Stimulated activated CD4-positive, alpha-beta T cell treated with anti-CD3 and anti-CD28 coated beads, TNF-alpha, amount 100 ng/mL, for 1 hour (primary cell): ENCODE measurements around the gene LRRC10.
"Not testable (repeated sequence)": the region's sequence is repeated elsewhere in the genome, so short reads cannot be mapped to it uniquely, and the experiment has no call there.

Source experiments
- DNase-seq, 3 donors: peaks; one replicate each; pipeline ENCODE4 v3.0.0-alpha.2; 2020; ENCODE audit warnings: low read depth in 3 of 3, low spot score in 1 of 3

The LRRC10 gene

DNA sequence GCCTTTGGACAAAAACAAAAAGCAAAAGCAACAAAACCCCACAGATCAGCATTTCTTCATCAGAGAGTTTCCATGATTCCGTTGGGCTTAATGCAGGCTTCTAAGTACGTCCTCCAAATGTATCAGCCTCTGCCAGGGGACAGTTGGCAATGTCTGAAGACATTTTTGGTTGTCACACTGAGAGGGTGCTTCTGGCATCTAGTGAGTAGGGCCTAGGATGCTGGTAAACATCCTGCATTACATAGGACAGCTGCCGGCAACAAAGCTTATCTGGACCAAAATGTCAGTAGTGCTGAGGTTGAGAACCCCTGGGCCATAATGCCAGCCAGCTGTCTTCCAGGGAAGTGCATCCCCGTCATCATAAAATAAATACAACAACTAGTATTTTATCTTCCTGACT is 9.4 kb upstream of the LRRC10 start:
- DNase-seq: no peak

DNA sequence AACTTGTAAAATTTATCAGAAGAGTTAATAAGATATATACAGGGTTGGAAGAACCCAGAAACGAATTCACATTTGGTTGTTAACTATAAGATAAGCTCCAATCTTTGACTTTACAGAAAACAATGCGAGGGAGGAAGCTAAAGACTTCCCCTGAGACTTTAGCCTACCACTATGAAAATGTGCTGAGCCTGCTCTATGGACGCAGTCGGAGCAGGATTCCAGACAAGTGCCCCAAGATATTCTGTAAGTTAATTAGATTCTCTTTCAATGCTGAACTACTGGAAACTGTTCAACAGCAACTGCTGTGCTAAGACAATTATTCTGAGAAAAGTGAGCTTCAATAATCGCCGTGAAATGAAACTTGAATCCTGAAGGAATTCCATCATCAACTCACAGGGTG is 8.3 kb upstream of the LRRC10 start:
- DNase-seq: no peak

DNA sequence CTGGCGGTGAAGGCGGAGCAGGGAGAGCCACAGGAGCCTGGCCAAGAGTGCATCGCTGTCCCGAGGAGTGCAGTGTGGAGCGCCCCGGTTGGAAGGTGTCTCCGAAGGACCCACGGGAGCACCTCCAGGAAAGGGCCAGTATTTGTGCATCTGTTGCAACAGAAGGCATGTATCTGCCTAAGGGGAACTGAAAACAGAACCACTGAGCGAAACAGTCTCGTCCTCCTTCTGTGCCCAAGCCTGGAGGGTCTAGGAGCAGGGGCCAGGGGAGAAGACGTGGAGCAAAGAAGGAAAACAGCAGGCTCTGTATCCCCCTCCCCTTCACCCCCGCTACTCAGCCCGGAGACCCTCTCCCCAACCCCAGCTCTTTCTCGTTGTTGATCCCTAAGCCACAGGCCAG is 5.3 kb upstream of the LRRC10 start:
- DNase-seq: no peak

DNA sequence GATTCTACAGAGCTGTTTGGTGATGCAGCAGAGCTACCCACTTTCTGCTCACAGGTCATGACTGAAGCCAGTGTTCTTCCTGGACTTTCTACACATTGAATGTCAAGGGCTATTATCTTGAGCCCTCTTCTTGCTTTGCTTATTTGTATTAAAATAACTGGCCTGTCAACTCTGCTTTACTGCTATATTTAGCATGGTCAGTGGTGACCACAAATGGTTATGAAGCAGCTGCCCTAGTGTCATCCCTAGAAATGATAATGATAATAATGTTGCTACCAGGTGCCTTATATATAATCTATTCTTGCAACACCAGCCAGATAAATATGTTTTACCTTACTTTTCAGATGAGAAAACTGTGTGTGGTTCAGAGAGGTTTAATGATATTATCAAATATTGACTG is 2.6 kb upstream of the LRRC10 start:
- no peak for DNase-seq

DNA sequence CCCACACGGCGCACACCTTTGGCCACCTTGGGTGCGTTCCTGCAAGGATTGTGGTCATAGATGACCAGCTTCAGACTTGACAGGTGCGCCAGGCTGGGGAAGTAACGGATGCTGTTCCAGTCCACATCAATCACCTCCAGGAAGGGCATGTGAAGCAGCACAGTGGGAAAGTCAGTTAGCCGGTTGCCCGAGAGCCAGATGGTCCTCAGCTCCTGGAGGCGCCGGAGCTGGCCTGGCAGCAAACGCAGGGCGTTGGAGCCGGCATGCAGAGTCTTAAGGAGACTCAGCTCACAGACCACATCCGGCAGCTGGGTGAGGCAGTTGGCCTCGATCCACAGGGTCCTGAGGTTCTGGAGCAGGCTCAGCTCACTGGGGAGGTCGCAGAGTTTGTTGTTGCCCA is 581 bp downstream of the LRRC10 start:
- no peak for DNase-seq

DNA sequence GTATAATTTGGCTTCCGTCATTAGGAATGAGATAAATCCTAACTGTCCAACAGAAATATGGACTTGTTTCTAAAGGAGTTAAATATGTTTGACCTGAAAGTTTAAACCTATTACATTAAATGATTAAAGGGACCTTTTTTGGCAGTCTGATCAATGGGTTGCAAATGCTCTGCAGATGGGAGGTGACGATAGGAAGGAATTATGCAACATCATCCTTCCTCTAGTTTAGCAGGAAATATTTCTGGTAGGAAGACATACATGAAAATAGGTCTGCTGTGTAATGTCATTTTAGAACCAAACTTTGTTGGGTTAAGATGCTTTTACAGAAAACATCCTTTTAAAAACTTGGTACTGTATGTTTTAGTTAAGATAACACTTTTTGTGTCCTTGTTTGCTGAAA is 2.6 kb downstream of the LRRC10 start:
- DNase-seq: no peak

DNA sequence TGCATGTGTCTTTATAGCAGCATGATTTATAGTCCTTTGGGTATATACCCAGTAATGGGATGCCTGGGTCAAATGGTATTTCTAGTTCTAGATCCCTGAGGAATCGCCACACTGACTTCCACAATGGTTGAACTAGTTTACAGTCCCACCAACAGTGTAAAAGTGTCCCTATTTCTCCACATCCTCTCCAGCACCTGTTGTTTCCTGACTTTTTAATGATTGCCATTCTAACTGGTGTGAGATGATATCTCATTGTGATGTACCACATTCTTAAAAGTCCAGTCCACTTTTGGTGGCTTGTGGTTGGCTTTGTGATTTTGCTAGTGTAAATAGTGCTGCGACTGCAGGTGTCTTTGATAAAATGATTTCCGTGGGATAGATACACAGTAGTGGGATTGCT is 6.4 kb downstream of the LRRC10 start:
- DNase-seq: not testable (repeated sequence)

DNA sequence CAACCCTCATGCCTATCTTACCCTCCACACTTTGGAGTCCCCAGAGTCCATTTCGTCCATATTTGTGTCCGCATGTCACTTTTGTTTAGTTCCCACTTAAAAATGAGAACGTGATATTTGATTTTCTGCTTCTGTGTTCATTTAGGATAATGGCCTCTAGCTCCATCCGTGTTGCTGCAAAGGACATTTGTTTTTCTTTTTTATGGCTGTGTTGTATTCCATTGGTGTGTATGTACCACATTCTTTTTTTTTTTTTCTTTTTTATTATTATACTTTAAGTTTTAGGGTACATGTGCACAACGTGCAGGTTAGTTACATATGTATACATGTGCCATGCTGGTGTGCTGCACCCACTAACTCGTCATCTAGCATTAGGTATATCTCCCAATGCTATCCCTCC is 7.2 kb downstream of the LRRC10 start:
- not testable (repeated sequence) for DNase-seq

DNA sequence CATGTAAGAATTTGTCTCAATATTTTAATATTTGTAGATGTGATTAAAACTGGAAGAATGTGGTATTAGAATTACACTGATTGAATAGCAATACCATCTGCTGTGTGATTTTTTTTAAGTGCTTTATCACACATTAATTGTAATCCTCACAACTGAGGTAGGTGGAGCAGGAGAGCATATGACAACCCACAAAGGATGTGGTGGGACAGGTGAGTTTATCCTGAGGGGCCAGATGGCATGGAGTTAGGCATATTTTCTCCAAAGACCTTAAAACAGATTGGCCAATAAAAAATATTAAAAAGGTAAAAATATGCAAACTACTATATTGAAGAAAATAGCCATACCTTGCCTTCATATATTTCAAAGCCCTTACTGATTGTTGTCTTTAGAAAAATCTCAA is 7.8 kb downstream of the LRRC10 start:
- no peak for DNase-seq

DNA sequence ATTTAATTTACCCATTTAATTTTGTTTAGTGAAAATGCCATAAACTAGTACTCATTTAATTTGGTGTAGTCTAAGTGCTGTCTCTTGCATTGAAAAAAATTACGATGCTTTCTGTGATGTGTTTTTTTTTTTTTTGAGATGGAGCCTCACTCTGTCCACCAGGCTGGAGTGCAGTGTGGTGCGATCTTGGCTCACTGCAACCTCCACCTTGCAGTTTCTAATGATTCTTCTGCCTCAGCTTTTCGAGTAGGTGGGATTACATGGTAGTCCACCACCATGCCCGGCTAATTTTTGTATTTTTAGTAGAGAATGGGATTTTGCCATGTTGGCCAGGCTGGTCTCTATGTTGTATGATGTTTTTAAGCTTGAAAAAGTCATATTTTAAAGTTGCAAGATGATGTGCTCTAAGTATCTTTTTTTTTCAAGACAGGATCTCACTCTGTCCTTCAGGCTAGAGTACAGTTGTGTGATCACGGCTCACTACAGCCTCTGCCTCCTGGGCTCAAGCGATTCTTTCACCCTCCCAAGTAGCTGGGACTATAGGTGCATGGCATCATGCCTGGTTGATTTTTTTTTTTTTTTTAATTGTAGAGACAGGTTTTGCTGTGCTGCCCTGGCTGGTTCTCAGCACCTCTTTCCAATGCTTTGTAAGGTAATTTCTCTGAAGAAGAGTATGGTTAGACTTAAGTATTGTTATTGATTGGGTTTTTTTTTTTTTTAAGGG is 8.6 kb downstream of the LRRC10 start:
- no peak for DNase-seq

DNA sequence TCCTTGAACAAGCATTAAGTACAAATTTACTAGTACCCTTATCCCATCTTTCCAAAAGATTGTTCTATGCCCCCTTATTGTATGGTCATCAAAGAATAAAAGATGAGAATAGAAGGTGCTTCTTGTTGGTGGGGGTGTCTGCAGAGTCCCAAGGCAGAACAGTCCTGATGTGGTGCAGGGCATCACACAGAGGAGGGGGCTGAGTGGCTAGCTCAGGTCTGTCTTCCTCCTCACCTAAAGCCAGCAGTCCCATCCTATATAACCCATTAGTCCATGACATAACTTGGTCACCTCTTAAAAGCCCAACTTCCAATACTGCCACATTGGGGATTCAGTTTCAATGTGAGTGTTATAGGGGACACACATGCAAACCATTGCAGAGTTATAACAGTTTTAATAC is 9.9 kb downstream of the LRRC10 start:
- DNase-seq: no peak

DNA sequence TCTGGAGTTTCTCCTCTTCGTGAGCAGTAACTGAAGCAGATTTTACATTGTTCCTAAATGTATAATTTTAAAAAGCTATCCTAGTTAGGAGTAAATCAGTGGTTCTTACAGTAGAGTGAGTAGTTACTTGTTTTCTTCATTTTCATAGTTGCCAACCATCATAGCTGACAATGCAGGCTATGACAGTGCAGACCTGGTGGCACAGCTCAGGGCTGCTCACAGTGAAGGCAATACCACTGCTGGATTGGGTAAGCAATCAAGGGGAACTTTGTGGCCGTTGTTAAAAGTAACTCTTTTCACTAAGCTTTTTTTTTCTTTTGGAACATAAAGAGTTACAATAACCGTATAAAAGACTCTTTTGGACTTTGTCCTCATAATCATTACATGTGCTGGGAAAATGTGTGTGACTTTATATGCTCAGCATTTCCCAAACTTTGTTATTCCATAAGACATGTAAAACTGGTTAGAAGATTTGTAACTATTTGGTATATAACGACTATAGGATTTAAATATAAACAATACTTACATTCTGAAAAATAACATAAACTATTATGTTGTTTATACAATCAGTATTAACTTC is 12.4 kb downstream of the LRRC10 start:
- no peak for DNase-seq

DNA sequence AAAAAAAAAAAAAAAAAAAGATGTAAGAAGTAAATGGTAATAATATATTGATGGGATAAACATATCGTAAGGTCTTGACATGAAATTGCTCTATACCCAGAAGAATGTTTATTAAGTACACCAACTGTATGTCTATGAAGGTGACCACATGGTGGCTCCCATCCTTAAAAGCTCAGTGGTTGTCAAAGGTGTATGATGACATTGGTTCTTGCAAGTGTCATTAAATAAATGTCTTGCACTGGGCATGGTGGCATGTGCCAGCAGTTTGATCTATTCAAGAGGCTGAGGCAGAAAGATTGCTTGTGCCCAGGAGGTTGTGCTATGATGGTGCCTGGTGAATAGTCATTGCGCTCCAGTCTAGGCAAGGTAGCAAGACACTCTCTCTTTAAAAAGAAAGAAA is 15.0 kb downstream of the LRRC10 start:
- no peak for DNase-seq

DNA sequence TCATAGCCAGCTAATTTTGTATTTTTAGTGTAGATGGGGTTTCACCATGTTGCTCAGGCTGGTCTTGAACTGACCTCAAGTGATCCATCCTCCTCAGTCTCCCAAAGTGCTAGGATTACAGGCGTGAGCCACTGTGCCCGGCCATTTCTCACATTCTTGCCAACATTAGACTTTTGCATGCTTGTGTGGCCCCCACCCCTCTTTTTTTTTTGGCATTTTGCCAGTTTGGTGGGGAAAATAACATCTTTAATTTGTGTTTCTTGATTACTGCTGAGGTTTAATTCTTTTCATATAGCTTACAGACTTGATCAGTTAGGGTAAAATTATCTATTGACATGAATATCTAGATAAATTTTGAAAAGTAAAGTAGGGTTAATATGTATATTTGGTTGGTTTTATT is 21.6 kb downstream of the LRRC10 start:
- DNase-seq: no peak

DNA sequence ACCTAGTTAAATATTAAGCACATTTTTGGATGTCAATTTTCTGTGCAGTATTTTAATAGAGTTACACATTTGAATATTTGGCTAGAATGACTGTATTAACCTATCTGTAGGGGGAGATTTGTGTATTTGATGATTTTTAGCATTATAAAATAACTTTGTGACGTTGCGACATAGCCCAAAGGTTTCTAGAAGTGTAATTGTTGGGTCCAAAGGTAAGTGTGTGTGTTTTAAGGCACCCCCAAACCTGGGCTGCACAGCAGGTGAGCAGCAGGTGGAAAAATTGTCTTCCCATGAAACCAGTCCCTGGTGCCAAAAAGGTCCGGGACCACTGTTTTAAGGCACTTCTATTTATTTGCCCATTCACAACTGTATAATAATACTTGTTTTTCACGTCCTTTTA is 22.2 kb downstream of the LRRC10 start:
- DNase-seq: no peak

DNA sequence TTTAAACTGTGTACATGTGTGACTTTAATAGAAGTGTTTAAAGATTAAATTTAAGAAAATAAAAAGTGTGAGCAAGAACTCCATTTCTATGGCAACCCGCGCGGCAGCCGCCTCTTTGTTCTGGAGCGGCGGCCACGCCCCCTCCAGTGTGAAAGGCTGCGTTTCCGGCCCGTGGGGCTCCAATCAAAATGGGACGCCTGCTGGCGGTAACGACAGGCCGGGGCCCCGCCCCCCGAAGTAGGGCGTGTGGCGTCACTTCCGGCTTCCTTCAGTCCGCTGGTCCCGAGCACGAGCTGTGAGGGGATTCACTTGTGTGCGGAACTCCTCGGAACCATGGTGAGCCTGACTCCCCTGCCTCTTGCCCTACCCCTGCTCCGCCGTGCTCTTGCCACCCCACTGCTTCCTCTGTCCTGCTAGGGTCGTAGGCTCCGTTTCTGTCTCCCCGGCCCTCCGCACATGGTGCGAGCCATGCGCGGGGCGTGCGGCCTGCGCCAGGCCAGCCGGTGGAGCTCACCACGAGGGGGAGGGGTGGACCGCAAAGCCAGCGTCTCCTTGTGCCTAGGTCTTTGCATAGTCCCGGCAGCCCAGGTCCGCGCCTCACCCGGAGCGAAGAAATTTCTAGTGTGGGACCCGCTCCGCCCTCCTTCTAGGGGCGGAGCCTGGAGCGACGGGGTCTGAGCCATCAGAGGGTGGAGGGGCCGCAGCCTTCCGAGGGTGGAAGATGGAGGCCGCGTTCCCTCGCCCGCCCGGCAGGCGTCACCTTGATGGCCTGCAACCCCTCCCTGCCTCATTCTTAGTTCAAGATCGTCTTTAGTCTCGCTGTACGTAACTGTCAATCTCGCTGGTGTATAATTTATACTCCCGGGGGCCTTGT is 25.3 kb downstream of the LRRC10 start, which contains the start of gene CCT2:
CCT2 (plus strand) TSS at position 271 of the 874 bp plus-strand sequence; CDS start at position 334, 63 bp downstream.
- peak; percentile 87 to 94 (median 89) for DNase-seq

DNA sequence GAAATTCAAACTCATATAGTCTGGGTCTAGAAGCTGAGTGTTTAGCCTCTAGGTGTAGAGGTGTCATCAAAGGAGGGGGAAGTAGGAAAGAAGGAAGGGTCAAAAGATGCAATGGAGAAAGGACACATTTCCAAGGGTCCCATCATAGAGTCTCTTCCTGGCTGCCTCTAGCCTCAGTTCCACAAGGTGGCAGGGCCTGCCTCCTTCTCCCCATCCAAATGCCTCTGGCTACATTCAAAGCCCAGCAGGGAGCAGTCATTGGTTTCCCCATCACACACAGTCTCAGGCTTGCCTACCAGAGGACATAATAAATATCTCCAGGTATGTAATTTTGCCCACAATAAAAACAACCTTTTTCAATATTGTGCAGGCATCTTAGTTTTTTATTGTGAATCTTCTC is 27.5 kb downstream of the LRRC10 start:
- no peak for DNase-seq

DNA sequence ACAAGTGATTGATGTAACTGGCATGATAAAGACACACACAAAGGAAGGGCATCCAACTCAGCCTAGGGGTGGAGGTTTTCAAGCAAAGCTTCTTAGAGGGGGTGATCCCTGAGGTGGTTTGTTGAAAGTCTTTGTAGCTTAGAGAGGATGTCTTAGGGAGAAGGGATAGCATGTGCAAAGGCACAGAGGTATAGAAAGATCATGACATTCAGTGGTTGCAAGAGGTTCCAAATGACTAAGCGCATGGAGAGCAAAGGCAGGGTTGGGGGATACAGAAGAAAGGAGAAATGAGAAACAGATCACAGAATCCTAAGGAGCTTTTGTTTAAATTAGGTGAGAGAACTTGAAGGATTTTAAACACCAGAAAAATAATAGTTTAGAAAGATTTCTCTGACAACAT is 30.6 kb downstream of the LRRC10 start:
- no peak for DNase-seq

DNA sequence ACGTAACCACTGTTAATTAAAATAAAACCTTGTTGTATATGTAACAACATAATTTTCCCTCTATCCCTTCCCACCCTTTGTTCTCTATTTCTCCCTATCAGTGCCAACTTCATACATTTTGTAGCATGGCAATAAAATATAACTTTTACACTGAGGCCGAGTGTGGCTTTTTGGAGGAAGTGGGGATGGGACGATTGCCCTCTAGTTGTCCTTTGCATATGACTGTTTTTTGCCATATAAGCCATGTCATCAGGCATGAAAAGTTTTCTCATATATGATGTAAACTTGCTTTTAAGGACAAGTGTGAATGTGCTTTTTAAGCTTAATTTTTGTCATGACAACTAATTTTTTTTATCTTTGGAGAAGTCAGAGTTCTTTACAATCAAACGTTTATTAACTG is 31.7 kb downstream of the LRRC10 start:
- no peak for DNase-seq

DNA sequence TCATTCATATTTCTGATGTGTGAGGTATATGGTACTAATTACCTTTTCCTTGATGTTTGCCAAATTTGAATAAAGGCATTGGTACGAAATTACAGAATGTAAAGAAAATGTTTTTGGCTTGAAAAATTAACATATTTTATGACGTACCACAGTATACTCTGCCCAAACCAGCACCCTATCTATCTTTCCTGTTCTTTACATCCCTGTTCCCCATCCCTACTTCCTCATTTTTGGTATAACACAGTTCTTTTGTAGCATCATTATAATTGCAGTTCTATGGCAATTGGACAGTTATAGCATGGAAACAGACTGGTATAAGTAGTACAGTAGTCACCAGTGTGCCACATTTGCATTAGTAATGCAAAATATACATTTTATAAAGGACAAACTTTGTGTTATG is 32.4 kb downstream of the LRRC10 start:
- no peak for DNase-seq

DNA sequence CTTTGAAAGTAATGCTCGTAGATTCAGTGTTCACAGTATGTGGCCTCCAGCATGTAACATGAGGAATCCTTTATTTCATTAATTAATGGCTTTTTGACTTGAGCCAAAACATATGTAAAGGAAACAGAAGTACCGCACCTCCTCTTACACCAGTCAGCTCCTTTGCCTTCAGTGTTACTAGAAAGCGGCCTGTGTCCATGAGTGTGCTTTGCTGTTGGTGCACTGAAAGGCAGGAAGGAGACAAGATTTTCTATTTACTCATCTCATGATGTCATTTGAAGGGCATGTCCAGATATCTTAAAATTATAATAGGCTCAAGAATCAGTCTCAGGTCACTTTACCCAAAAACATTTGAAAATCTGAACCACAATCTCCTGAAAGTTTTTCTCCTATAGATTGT is 35.4 kb downstream of the LRRC10 start:
- DNase-seq: no peak
